ENCODE data around the gene PLET1. TPM values are rescaled to one million over a fixed set of nuclear protein-coding genes. Genes with fewer than 3 reads are reported as not detected.

PLET1 gene
- total and polyA plus RNA-seq, 2 of the 4 experiments (the other 2 are of a cell fraction), result not detected

- Histone ChIP-seq H2AFZ (replicated peaks; ENCODE audit: low read length, poor library complexity) (peak overlapping the region; percentile 75), H2BK15ac (ENCODE audit: low read depth, low read length) (peak overlapping the region; percentile 57; the same call in 1 of the 3 replicates), H4K8ac (ENCODE audit: low read depth in 2 of 2, low read length in 2 of 2) (peak overlapping the region in 1 of 2 experiments; percentile 49; a peak in 1 of 4 replicates), H3K27me3 (ENCODE audit: control insufficient read depth, insufficient read depth, low read length) (no peaks in the 10 kb centered on the region), H3K79me1 (ENCODE audit: low read depth in 1 of 2, low read length in 2 of 2) (no peaks in the 10 kb centered on the region), H3K36me3 (ENCODE audit: control insufficient read depth, insufficient read depth, low read length) (no peaks in the 10 kb centered on the region), H3K23ac (ENCODE audit: low read depth, low read length) (peak overlapping the region; percentile 21; the same call in 1 of the 2 replicates), H3K9me3 (ENCODE audit: control insufficient read depth, insufficient read depth, low read length) (no peaks in the 10 kb centered on the region), H3K56ac (ENCODE audit: extremely low read depth, insufficient read depth, low read length) (no peak overlapping the region), H3K18ac (ENCODE audit: low read depth, low read length) (no peak overlapping the region), H4K5ac (ENCODE audit: low read depth, low read length) (no peak overlapping the region; the same call in 1 of the 2 replicates), H3K27ac (ENCODE audit: insufficient read depth, low read length) (no peak overlapping the region), H2BK5ac (ENCODE audit: low read depth, low read length, poor library complexity, severe bottlenecking) (no peak overlapping the region), H3K4me2 (ENCODE audit: low read depth, low read length) (no peak overlapping the region), H3K4me3 (ENCODE audit: insufficient read depth, low read depth, low read length) (no peak overlapping the region), H2BK120ac (ENCODE audit: low read depth, low read length) (peak overlapping the region; percentile 77), H4K91ac (ENCODE audit: insufficient read depth, low read depth, low read length) (no peak overlapping the region; the same call in 1 of the 2 replicates), H2AK5ac (ENCODE audit: low read depth, low read length) (peak overlapping the region; percentile 85), H3K14ac (replicated peaks; ENCODE audit: low read depth, low read length) (peak overlapping the region; percentile 46; the same call in 1 of the 2 replicates), H4K20me1 (ENCODE audit: insufficient read depth, low read length) (no peaks in the 10 kb centered on the region), H3K4ac (ENCODE audit: low read depth, low read length) (peak overlapping the region; percentile 87), H3K4me1 (ENCODE audit: control insufficient read depth, insufficient read depth, low read length) (peaks cover 9% of the 10 kb centered on the region), H3K9me1 (ENCODE audit: insufficient read depth, low read length) (peaks cover 16% of the 10 kb centered on the region; the same call in 1 of the 2 replicates), H2AK9ac (replicated peaks; ENCODE audit: low read depth, low read length, poor library complexity) (no peak overlapping the region), H2BK20ac (ENCODE audit: low read depth, low read length) (peak overlapping the region; percentile 53; the same call in 1 of the 2 replicates), H3K9ac (ENCODE audit: low read depth, low read length) (no peak overlapping the region)
- no CpG with 5 or more reads among the region's 1 CpG for WGBS, 2 experiments (ENCODE audit: extremely low coverage in 2 of 2, insufficient read length in 1 of 2)
- TF ChIP-seq USF2 (IDR thresholded peaks at IDR 0.05; ENCODE audit: low read depth, low read length) (no peak), RFX5 (IDR thresholded peaks at IDR 0.05; ENCODE audit: low read depth, low read length) (no peak), NFE2L2 (IDR thresholded peaks at IDR 0.05; ENCODE audit: low read depth, low read length) (no peak), MXI1 (IDR thresholded peaks at IDR 0.05; ENCODE audit: borderline replicate concordance, low read depth, low read length) (no peak), RAD21 (IDR thresholded peaks at IDR 0.05; ENCODE audit: low read length) (no peak), POLR2A (IDR thresholded peaks at IDR 0.05; ENCODE audit: low read depth, low read length) (no peak), RCOR1 (IDR thresholded peaks at IDR 0.05; ENCODE audit: insufficient replicate concordance, low read length) (no peak), CTCF (conservative IDR thresholded peaks at IDR 0.05; ENCODE audit: low read depth, low read length) (no peak), CHD1 (IDR thresholded peaks at IDR 0.05; ENCODE audit: low read depth, low read length) (no peak), CEBPB (IDR thresholded peaks at IDR 0.05; ENCODE audit: low read depth, low read length) (no peak), SMC3 (IDR thresholded peaks at IDR 0.05; ENCODE audit: low read depth, low read length) (no peak), BHLHE40 (IDR thresholded peaks at IDR 0.05; ENCODE audit: low read depth, low read length) (no peak), FOS (IDR thresholded peaks at IDR 0.05; ENCODE audit: low read depth, low read length) (no peak), ELK1 (IDR thresholded peaks at IDR 0.05; ENCODE audit: borderline replicate concordance, low read depth, low read length) (no peak), MAZ (IDR thresholded peaks at IDR 0.05; ENCODE audit: borderline replicate concordance, low read depth, low read length) (no peak), MAFK (IDR thresholded peaks at IDR 0.05; ENCODE audit: low read depth, low read length) (no peak)
- POLR2A ChIA-PET (ENCODE audit: unreplicated experiment), result no interaction called here
- dilution Hi-C loops (cut with HindIII; ENCODE audit: low sequenced_read_pairs, unreplicated experiment), result no loop called here
- in situ Hi-C loops (cut with MboI; ENCODE audit: low sequenced_read_pairs), result no loop called here
- CTCF ChIA-PET, result no interaction called here
- no peak for ATAC-seq (ENCODE audit: low read depth)
- DNase-seq, result peak; percentile 25
- no TSS peak for BruUV-seq (replicated peaks)
- intact Hi-C loops (cut with micrococcal nuclease), result loop anchor here (10.0 kb wide), 1 partner anchor 1571 kb away; the partner anchor contains the start of gene USP28
Measured at GRCh38 chr11:112303616-112304015, 43.0 kb upstream of the PLET1 start.
